ENCODE measurements around the gene TSPEAR. TPM values are rescaled to one million over a fixed set of nuclear protein-coding genes. Genes with fewer than 3 reads are reported as not detected.

The TSPEAR gene
- polyA plus RNA-seq, 2 donors = 0.01 to 0.04 TPM

DNA sequence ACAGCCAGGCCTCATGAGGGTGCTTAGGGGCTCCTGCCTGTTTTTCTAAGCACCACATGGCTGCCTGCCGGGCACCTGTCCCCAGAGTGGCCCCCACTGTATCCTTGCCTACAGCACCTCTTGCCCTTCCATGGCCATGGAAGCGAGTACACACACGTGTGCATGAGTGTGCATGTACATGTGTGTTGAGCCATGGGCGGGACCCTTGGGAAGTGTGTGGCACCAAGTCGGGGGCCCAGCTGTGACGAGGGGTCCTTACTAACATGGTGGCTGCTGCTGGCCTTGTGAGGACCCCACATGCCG lies 197.2 kb downstream of the TSPEAR start:
- WGBS, 2 donors = 86 to 92% methylated on average over 7 of the region's 7 CpGs
- Histone ChIP-seq H3K27me3 (ENCODE audit: control insufficient read depth in 1 of 2, insufficient read depth in 2 of 2, low read length in 2 of 2) (no peaks in the 10 kb centered on the region), H3K4me1 (ENCODE audit: control insufficient read depth in 2 of 2, insufficient read depth in 2 of 2, low read length in 1 of 2) (peaks cover 0 to 7% of the 10 kb centered on the region in 2 donors), H3K4me3 (ENCODE audit: low read depth in 1 of 2, low read length in 2 of 2) (no peak overlapping the region), H3K27ac (ENCODE audit: low read depth in 2 of 2, low read length in 1 of 2) (no peak overlapping the region), H3K9me3 (ENCODE audit: control insufficient read depth in 2 of 2, insufficient read depth in 1 of 2, low read depth in 1 of 2, low read length in 1 of 2) (peaks cover 0 to 4% of the 10 kb centered on the region in 2 donors), H3K36me3 (ENCODE audit: control insufficient read depth in 2 of 2, insufficient read depth in 2 of 2, low read length in 1 of 2) (no peaks in the 10 kb centered on the region)

GRCh38 chr21:44513389-44514217 lies 197.8 kb downstream of the TSPEAR start:
- peaks cover 0 to 7% of the 10 kb centered on the region in 2 donors for H3K4me1 ChIP-seq (ENCODE audit: control insufficient read depth in 2 of 2, insufficient read depth in 2 of 2, low read length in 1 of 2)
- WGBS, 2 donors = 57 to 63% methylated on average over 13 to 15 of the region's 15 CpGs
- H3K27ac ChIP-seq (ENCODE audit: low read depth in 2 of 2, low read length in 1 of 2) = no peak overlapping the region
- no peak overlapping the region for H3K4me3 ChIP-seq (ENCODE audit: low read depth in 1 of 2, low read length in 2 of 2)
- H3K27me3 ChIP-seq (ENCODE audit: control insufficient read depth in 1 of 2, insufficient read depth in 2 of 2, low read length in 2 of 2) = no peaks in the 10 kb centered on the region
- no peaks in the 10 kb centered on the region for H3K36me3 ChIP-seq (ENCODE audit: control insufficient read depth in 2 of 2, insufficient read depth in 2 of 2, low read length in 1 of 2)
- H3K9me3 ChIP-seq (ENCODE audit: control insufficient read depth in 2 of 2, insufficient read depth in 1 of 2, low read depth in 1 of 2, low read length in 1 of 2) = peaks cover 0 to 4% of the 10 kb centered on the region in 2 donors

DNA sequence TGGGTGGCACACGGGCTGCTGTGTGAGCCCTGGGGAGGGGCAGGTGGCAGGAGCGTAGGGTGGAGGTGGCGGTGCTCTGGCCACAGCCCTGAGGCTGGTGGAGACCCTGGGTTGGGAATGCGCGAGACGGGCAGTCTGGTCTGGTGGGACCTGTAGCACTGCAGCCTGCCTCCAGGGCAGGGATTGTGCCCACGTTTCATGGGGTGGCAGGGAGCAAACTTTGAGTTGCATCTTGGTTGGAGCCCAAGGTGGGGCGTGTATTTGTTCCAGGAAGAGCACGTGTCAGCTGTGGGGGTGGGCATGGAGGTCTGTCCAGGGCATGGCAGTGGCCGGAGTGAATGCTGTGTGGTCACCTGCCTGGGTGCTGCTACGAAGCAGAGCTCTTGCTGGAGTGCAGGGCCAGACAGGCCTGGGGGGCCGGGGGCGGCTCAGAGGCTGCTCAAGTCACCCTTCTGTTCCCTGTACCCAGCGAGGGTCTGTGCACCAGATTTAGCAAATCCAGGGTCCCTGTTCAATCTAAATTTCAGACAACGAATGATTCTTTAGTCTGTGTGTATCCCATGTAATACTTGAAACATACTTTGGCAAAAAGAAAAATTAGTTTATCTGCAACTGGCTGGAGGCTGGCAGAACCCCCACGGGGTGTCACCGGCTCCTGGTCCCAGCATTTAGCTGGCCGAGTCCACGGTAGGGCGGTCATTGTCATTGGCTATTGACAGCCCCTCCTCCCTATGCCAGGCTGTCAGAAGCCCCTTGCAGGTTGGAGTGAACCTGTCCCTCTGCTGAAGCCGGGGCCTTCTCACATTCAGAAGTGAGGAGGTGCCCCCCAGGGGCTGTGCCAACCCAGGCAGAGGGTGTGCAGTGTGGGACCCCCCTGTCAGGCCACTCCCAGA lies 198.6 kb downstream of the TSPEAR start:
- WGBS, 2 donors = 64 to 66% methylated on average over 21 of the region's 21 CpGs
- no peaks in the 10 kb centered on the region for H3K27me3 ChIP-seq (ENCODE audit: control insufficient read depth in 1 of 2, insufficient read depth in 2 of 2, low read length in 2 of 2)

DNA sequence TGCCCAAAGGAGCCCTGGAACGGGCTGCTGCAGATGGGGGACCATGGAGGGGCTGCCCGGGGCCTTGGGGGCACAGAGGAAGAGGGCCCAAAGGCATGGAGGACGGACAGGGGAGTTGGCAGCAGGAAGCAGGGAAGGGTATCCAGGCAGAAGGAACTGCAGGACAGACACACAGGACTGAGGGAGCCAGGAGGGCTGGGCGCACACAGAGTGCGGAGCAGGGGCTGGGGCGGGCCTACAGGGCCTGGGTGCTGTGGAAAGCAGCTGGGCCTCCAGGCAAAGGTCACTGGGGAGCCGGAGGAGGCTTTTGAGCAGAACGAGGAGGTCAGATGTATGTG lies 199.5 kb downstream of the TSPEAR start:
- Histone ChIP-seq H3K9me3 (ENCODE audit: control insufficient read depth in 2 of 2, insufficient read depth in 1 of 2, low read depth in 1 of 2, low read length in 1 of 2) (no peaks in the 10 kb centered on the region), H3K27me3 (ENCODE audit: control insufficient read depth in 1 of 2, insufficient read depth in 2 of 2, low read length in 2 of 2) (no peaks in the 10 kb centered on the region), H3K4me3 (ENCODE audit: low read depth in 1 of 2, low read length in 2 of 2) (no peak overlapping the region), H3K27ac (ENCODE audit: low read depth in 2 of 2, low read length in 1 of 2) (no peak overlapping the region), H3K4me1 (ENCODE audit: control insufficient read depth in 2 of 2, insufficient read depth in 2 of 2, low read length in 1 of 2) (peaks cover 0 to 7% of the 10 kb centered on the region in 2 donors), H3K36me3 (ENCODE audit: control insufficient read depth in 2 of 2, insufficient read depth in 2 of 2, low read length in 1 of 2) (no peaks in the 10 kb centered on the region)
- WGBS, 2 donors = 74 to 78% methylated on average over 8 of the region's 8 CpGs

More for the DNA sequence above, 198.6 kb downstream of the TSPEAR start:
- peaks cover 0 to 7% of the 10 kb centered on the region in 2 donors for H3K4me1 ChIP-seq (ENCODE audit: control insufficient read depth in 2 of 2, insufficient read depth in 2 of 2, low read length in 1 of 2)
- no peak overlapping the region for H3K4me3 ChIP-seq (ENCODE audit: low read depth in 1 of 2, low read length in 2 of 2)
- H3K9me3 ChIP-seq (ENCODE audit: control insufficient read depth in 2 of 2, insufficient read depth in 1 of 2, low read depth in 1 of 2, low read length in 1 of 2) = peaks cover 0 to 4% of the 10 kb centered on the region in 2 donors
- H3K27ac ChIP-seq (ENCODE audit: low read depth in 2 of 2, low read length in 1 of 2) = no peak overlapping the region
- no peaks in the 10 kb centered on the region for H3K36me3 ChIP-seq (ENCODE audit: control insufficient read depth in 2 of 2, insufficient read depth in 2 of 2, low read length in 1 of 2)

- WGBS, 2 donors = 71 to 76% methylated on average over 11 of the region's 11 CpGs
Measured at GRCh38 chr21:44511219-44511937, 200.0 kb downstream of the TSPEAR start.

GRCh38 chr21:44510508-44511218 lies 200.7 kb downstream of the TSPEAR start:
- H3K36me3 ChIP-seq (ENCODE audit: control insufficient read depth in 2 of 2, insufficient read depth in 2 of 2, low read length in 1 of 2) = no peaks in the 10 kb centered on the region
- H3K9me3 ChIP-seq (ENCODE audit: control insufficient read depth in 2 of 2, insufficient read depth in 1 of 2, low read depth in 1 of 2, low read length in 1 of 2) = no peaks in the 10 kb centered on the region
- H3K4me3 ChIP-seq (ENCODE audit: low read depth in 1 of 2, low read length in 2 of 2) = no peak overlapping the region
- H3K27ac ChIP-seq (ENCODE audit: low read depth in 2 of 2, low read length in 1 of 2) = no peak overlapping the region
- 7 to 11% methylated on average over 35 to 36 of the region's 36 CpGs for WGBS, 2 donors
- H3K4me1 ChIP-seq (ENCODE audit: control insufficient read depth in 2 of 2, insufficient read depth in 2 of 2, low read length in 1 of 2) = peaks cover 0 to 7% of the 10 kb centered on the region in 2 donors
- H3K27me3 ChIP-seq (ENCODE audit: control insufficient read depth in 1 of 2, insufficient read depth in 2 of 2, low read length in 2 of 2) = no peaks in the 10 kb centered on the region

More at GRCh38 chr21:44511219-44511937, 200.0 kb downstream of the TSPEAR start:
- Histone ChIP-seq H3K9me3 (ENCODE audit: control insufficient read depth in 2 of 2, insufficient read depth in 1 of 2, low read depth in 1 of 2, low read length in 1 of 2) (no peaks in the 10 kb centered on the region), H3K4me3 (ENCODE audit: low read depth in 1 of 2, low read length in 2 of 2) (no peak overlapping the region), H3K36me3 (ENCODE audit: control insufficient read depth in 2 of 2, insufficient read depth in 2 of 2, low read length in 1 of 2) (no peaks in the 10 kb centered on the region), H3K27ac (ENCODE audit: low read depth in 2 of 2, low read length in 1 of 2) (no peak overlapping the region), H3K27me3 (ENCODE audit: control insufficient read depth in 1 of 2, insufficient read depth in 2 of 2, low read length in 2 of 2) (no peaks in the 10 kb centered on the region), H3K4me1 (ENCODE audit: control insufficient read depth in 2 of 2, insufficient read depth in 2 of 2, low read length in 1 of 2) (peaks cover 0 to 7% of the 10 kb centered on the region in 2 donors)

DNA sequence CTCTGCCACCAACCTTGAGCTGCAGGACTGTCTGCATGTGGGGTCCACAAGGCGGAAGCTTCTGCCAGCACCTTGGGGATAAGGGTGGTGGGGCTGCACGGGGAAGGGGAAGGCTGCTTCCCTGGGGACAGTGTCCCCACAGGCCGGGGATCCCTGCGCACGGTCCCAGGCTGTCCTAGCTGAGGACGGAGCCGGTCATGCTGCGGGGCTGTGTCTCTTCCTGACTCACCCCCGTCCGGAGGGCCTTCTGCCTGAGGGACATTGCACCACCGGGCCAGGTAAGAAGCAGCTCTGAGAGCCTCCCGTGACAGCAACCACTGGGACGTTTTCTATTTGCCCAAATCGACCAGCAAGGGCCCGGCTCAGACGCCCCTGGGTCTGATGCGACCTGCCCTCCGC lies 201.3 kb downstream of the TSPEAR start:
- H3K36me3 ChIP-seq (ENCODE audit: control insufficient read depth in 2 of 2, insufficient read depth in 2 of 2, low read length in 1 of 2) = no peaks in the 10 kb centered on the region
- no peaks in the 10 kb centered on the region for H3K27me3 ChIP-seq (ENCODE audit: control insufficient read depth in 1 of 2, insufficient read depth in 2 of 2, low read length in 2 of 2)
- no peak overlapping the region for H3K27ac ChIP-seq (ENCODE audit: low read depth in 2 of 2, low read length in 1 of 2)
- H3K4me3 ChIP-seq (ENCODE audit: low read depth in 1 of 2, low read length in 2 of 2) = no peak overlapping the region
- H3K9me3 ChIP-seq (ENCODE audit: control insufficient read depth in 2 of 2, insufficient read depth in 1 of 2, low read depth in 1 of 2, low read length in 1 of 2) = no peaks in the 10 kb centered on the region
- WGBS, 2 donors = 39 to 49% methylated on average over 18 of the region's 18 CpGs
- H3K4me1 ChIP-seq (ENCODE audit: control insufficient read depth in 2 of 2, insufficient read depth in 2 of 2, low read length in 1 of 2) = peaks cover 0 to 7% of the 10 kb centered on the region in 2 donors

DNA sequence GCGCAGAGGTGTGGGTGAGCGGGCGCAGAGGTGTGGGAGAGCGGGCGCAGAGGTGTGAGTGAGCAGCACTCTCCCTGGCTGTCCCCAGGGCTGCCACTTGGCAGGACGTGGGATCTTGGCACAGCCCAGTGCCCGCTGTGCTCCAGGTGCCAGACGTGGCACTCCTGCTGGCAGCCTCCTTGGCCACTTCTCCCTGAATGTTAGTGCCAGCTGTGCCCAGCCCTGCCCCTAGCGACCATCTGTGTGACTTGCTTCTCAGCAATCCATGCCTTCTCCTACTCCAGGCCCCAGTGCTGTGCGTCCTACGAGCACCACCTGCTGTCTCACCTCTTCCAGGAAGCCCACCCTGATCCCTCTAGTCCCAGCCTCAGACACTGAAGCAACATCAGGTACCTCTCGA lies 201.8 kb downstream of the TSPEAR start:
- H3K4me1 ChIP-seq (ENCODE audit: control insufficient read depth in 2 of 2, insufficient read depth in 2 of 2, low read length in 1 of 2) = peaks cover 0 to 7% of the 10 kb centered on the region in 2 donors
- H3K36me3 ChIP-seq (ENCODE audit: control insufficient read depth in 2 of 2, insufficient read depth in 2 of 2, low read length in 1 of 2) = no peaks in the 10 kb centered on the region
- WGBS, 2 donors = 45 to 50% methylated on average over 6 to 12 of the region's 12 CpGs
- no peaks in the 10 kb centered on the region for H3K9me3 ChIP-seq (ENCODE audit: control insufficient read depth in 2 of 2, insufficient read depth in 1 of 2, low read depth in 1 of 2, low read length in 1 of 2)
- H3K27ac ChIP-seq (ENCODE audit: low read depth in 2 of 2, low read length in 1 of 2) = no peak overlapping the region
- no peak overlapping the region for H3K4me3 ChIP-seq (ENCODE audit: low read depth in 1 of 2, low read length in 2 of 2)
- no peaks in the 10 kb centered on the region for H3K27me3 ChIP-seq (ENCODE audit: control insufficient read depth in 1 of 2, insufficient read depth in 2 of 2, low read length in 2 of 2)
